Measurements from ENCODE around the gene CHEK2. TPM values are rescaled to one million over a fixed set of nuclear protein-coding genes. Genes with fewer than 3 reads are reported as not detected.

Gene CHEK2
- total RNA-seq, 1 donor from 2014 or later, result 34.1 TPM

GRCh38 chr22:28647216-28647615 lies 94.4 kb downstream of the CHEK2 start:
- Mint-ChIP-seq H3K4me3 (no peak overlapping the region), H3K9me3 (no peaks in the 10 kb centered on the region), H3K27ac (no peak overlapping the region), H3K27me3 (no peaks in the 10 kb centered on the region), H3K36me3 (peaks cover 9% of the 10 kb centered on the region), H3K4me1 (ENCODE audit: unreplicated experiment) (peaks cover 8% of the 10 kb centered on the region)
- no peak for TF ChIP-seq CTCF (conservative IDR thresholded peaks at IDR 0.05)
- DNase-seq (ENCODE audit: extremely low spot score, unreplicated experiment), result no peak

- no peak for DNase-seq (ENCODE audit: extremely low spot score, unreplicated experiment)
- Mint-ChIP-seq H3K27ac (no peak overlapping the region), H3K9me3 (peaks cover 4% of the 10 kb centered on the region), H3K27me3 (no peaks in the 10 kb centered on the region), H3K4me3 (no peak overlapping the region), H3K36me3 (no peaks in the 10 kb centered on the region), H3K4me1 (ENCODE audit: unreplicated experiment) (no peaks in the 10 kb centered on the region)
- no peak for TF ChIP-seq CTCF (conservative IDR thresholded peaks at IDR 0.05)
Measured at GRCh38 chr22:28639321-28639720, 102.3 kb downstream of the CHEK2 start.

Other genes with a start within 250 kb of the CHEK2 start
- 19.2 and 59.2 TPM in 2 replicates for gene TTC28, start 62.0 kb downstream of the CHEK2 start, total RNA-seq (ENCODE audit: low replicate concordance)
- gene HSCB, start 219 bp upstream of the CHEK2 start, total RNA-seq (ENCODE audit: low replicate concordance), result 11.4 and 13.5 TPM in 2 replicates
- 29.0 and 40.8 TPM in 2 replicates for gene CCDC117, start 30.9 kb upstream of the CHEK2 start, total RNA-seq (ENCODE audit: low replicate concordance)
- 127 and 170 TPM in 2 replicates for gene XBP1, start 58.7 kb upstream of the CHEK2 start, total RNA-seq (ENCODE audit: low replicate concordance)
- gene ZNRF3, start 141.8 kb upstream of the CHEK2 start, total RNA-seq (ENCODE audit: low replicate concordance), result 17.9 and 23.1 TPM in 2 replicates

Data from type B pancreatic cell (in vitro differentiated cells).